Activated naive CD4-positive, alpha-beta T cell treated with anti-CD3 and anti-CD28 coated beads for 36 hours (primary cell): ENCODE data around the gene KLHL22. TPM values are rescaled to one million over a fixed set of nuclear protein-coding genes. Genes with fewer than 3 reads are reported as not detected.
"Not testable (repeated sequence)": the region's sequence is repeated elsewhere in the genome, so short reads cannot be mapped to it uniquely, and the experiment has no call there.

Source experiments
- CTCF ChIA-PET: fragments of 350-600 bp; sonication (Branson Sonifier 250); formaldehyde crosslinking; loops from one replicate; lab custom pipeline; 2021; ENCODE audit warnings: antibody characterized with exemption; lab: Charles Lee
- DNase-seq: peaks from one replicate; pipeline ENCODE4 v3.0.0-alpha.2; 2020
- H3K27ac Mint-ChIP-seq: one replicate; pipeline ENCODE4 v1.8.0; 2021; ENCODE audit warnings: mild to moderate bottlenecking, mixed read lengths
- H3K27me3 Mint-ChIP-seq: one replicate; pipeline ENCODE4 v1.8.0; 2021; ENCODE audit warnings: low read depth, mixed read lengths
- H3K36me3 Mint-ChIP-seq: one replicate; pipeline ENCODE4 v1.8.0; 2021; ENCODE audit warnings: low read depth, mixed read lengths
- H3K4me1 Mint-ChIP-seq: one replicate; pipeline ENCODE4 v1.8.0; 2021; ENCODE audit warnings: low read depth, mixed read lengths
- H3K4me3 Mint-ChIP-seq: one replicate; pipeline ENCODE4 v1.8.0; 2021; ENCODE audit warnings: mild to moderate bottlenecking, moderate library complexity, mixed read lengths
- H3K9me3 Mint-ChIP-seq: one replicate; pipeline ENCODE4 v1.8.0; 2021; ENCODE audit warnings: mixed read lengths
- intact Hi-C: fragments of 100-400 bp; cut with micrococcal nuclease; formaldehyde crosslinking; loops from one replicate; pipeline ENCODE4 v1.15.1; 2023
- total RNA-seq, 2 experiments: library from RNA; stranded (reverse); gene quantifications; one replicate each; pipeline ENCODE4 v1.2.3, GENCODE V29; 2021

The KLHL22 gene
- total RNA-seq, 2 experiments from 2014 or later, result 10.1 to 11.7 TPM

DNA sequence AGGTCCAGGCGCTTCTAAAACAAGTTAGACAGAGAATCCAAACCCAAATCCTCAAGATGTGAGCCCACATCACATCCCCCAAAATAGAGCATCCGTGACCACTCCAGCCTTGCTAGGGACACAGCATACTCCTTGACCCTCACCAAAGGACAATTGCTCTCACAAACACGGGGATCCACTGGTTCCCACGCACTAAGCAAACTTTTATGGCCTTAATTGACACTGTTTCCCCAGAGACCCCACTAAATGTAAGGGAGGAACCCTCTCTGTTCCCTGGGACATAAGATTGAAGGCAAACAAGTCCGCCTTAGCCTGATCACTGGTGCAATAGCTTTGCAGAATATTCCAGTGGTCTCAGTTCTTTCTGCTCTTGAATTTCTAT lies 81.5 kb downstream of the KLHL22 start:
- H3K4me3 Mint-ChIP-seq, result no peak overlapping the region
- H3K36me3 Mint-ChIP-seq, result no peaks in the 10 kb centered on the region
- H3K4me1 Mint-ChIP-seq, result no peaks in the 10 kb centered on the region
- intact Hi-C loops, result no loop called here
- CTCF ChIA-PET, result no interaction called here
- no peak overlapping the region for H3K27ac Mint-ChIP-seq
- no peak for DNase-seq
- no peaks in the 10 kb centered on the region for H3K27me3 Mint-ChIP-seq
- H3K9me3 Mint-ChIP-seq, result no peaks in the 10 kb centered on the region

DNA sequence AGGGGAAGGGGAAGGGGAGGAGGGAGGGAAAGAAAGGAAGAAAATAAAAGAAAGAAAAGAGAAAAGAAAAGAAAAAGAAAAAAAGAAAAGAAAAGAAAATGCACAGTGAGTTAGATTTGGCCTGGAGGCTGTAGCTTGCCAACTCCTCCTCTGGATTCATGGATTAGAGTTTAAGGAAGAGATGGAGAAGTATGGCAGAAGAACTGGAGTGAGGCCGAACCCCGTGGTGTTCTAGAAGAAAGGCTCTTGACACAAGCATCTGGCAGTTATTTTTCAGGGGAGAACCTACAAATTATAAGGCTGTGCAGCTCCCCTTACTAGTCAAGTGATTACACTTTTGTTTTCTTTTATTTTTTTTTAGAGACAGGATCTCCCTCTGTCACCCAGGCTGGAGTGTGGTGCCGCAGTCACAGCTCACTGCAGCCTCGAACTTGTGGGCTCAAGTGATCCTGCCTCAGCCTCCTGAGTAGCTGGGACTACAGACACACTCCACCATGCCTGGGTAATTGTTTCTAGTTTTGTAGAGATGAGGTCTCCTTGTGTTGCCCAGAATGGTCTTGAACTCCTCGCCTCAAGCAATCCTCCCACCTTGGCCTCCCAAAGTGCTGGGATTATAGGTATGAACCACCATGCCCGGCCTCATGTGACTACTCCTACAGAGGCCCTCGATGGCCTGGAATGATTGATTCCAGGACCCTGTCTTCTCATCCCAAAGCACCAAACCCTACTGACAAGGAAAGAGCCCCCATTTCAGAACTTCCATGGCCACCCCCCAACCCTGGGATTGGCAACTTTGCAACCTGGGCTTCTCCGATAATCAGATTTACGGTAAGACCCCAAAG lies 82.2 kb downstream of the KLHL22 start:
- no peaks in the 10 kb centered on the region for H3K36me3 Mint-ChIP-seq
- intact Hi-C loops, result no loop called here
- H3K27me3 Mint-ChIP-seq, result no peaks in the 10 kb centered on the region
- H3K4me1 Mint-ChIP-seq, result no peaks in the 10 kb centered on the region
- no peak overlapping the region for H3K4me3 Mint-ChIP-seq
- H3K27ac Mint-ChIP-seq, result no peak overlapping the region
- no peak for DNase-seq
- CTCF ChIA-PET, result interaction anchor here (0.7 to 0.8 kb wide), 2 partner anchors 157 to 339 kb away, joined by 3 read pairs; no protein-coding TSS in a partner anchor
- no peaks in the 10 kb centered on the region for H3K9me3 Mint-ChIP-seq

DNA sequence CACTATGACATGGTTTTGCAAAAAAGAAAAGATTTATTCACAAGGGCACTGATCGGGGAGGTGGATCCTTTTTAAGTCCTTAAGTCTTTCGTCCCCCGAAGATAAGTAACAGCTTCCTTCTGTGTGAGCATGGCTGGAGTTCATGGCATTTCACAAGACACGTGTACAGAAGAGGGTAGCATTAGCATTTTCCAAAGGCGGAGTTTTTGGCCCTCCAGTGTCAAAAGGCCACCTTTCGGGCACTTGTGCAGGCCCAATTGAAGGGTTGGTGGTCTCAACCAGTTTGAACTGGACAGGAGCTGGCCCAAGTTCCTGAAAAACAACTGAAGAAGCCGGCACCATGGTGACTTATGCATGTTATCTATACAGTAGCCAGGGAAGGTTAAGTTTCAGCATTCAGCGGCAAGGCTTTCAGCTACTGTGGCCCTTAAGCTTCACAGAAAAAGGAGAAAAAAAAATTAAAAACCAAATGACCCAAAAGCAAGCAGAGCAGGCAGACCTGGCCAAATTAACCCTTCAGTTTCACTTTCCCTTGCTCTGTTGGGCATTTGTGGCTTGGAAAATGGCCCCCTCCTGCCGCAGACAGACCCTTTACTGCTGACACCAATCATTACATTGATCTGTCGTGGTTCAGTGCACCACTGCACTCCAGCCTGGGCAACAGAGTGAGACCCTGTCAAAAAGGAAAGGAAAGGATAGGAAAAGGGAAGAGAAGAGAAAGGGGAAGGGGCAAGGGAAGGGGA lies 83.0 kb downstream of the KLHL22 start:
- Mint-ChIP-seq H3K9me3 (no peaks in the 10 kb centered on the region), H3K27me3 (no peaks in the 10 kb centered on the region), H3K36me3 (no peaks in the 10 kb centered on the region), H3K27ac (no peak overlapping the region), H3K4me3 (no peak overlapping the region), H3K4me1 (no peaks in the 10 kb centered on the region)
- intact Hi-C loops, result no loop called here
- DNase-seq, result peak; percentile 1
- CTCF ChIA-PET, result interaction anchor here (0.7 to 0.8 kb wide), 2 partner anchors 158 to 340 kb away, joined by 3 read pairs; no protein-coding TSS in a partner anchor

DNA sequence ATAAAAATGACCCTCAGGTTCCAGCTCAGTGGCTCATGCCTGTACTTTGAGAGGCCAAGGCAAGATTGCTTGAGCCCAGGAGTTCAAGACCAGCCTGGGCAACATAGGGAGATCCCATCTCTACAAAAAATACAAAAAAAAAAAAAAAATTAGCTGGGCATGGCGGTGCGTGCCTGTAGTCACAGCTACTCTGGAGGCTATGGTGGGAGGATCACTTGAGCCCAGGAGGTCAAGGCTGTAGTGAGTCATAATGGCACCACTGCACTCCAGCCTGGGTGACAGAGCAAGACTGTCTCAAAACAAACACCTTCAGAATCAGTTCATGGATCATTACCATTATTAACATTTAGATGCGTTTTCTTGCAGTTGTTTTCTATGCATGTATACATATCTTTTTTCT lies 86.2 kb downstream of the KLHL22 start:
- H3K27me3 Mint-ChIP-seq, intact Hi-C loops: not testable (repeated sequence)
- CTCF ChIA-PET, result interaction anchor here (0.9 kb wide), 1 partner anchor 45 kb away, joined by 3 read pairs; no protein-coding TSS in a partner anchor

DNA sequence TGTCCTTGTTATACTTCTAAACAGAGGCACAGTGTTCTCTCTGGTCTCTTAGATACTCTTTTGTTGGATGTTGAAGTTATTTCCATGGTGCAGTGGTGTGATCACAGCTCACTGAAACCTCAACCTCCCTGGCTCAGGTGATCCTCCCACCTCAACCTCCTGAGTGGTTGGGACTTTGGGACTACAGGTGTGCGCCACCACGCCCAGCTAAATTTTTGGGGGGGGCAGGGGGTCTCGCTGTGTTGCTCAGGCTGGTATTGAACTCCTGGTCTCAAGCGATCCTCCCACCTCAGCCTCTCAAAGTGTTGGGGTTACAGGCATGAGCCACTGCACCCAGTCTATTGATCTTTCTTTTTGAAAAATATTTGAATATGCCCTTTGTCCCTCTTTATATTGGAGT lies 86.7 kb downstream of the KLHL22 start:
- H3K4me3 Mint-ChIP-seq, result no peak overlapping the region
- no peaks in the 10 kb centered on the region for H3K9me3 Mint-ChIP-seq
- H3K27ac Mint-ChIP-seq, result no peak overlapping the region
- intact Hi-C loops, result no loop called here
- no peak for DNase-seq
- CTCF ChIA-PET, result interaction anchor here (0.6 to 1.0 kb wide), 4 partner anchors 9 to 155 kb away, joined by 3 to 5 read pairs (median 4); no protein-coding TSS in a partner anchor
- peaks cover 3% of the 10 kb centered on the region for H3K36me3 Mint-ChIP-seq
- no peaks in the 10 kb centered on the region for H3K27me3 Mint-ChIP-seq
- H3K4me1 Mint-ChIP-seq, result no peaks in the 10 kb centered on the region

More for the DNA sequence above, 86.2 kb downstream of the KLHL22 start:
- not testable (repeated sequence) for H3K27ac Mint-ChIP-seq, H3K36me3 Mint-ChIP-seq, H3K9me3 Mint-ChIP-seq, H3K4me3 Mint-ChIP-seq, H3K4me1 Mint-ChIP-seq, DNase-seq

DNA sequence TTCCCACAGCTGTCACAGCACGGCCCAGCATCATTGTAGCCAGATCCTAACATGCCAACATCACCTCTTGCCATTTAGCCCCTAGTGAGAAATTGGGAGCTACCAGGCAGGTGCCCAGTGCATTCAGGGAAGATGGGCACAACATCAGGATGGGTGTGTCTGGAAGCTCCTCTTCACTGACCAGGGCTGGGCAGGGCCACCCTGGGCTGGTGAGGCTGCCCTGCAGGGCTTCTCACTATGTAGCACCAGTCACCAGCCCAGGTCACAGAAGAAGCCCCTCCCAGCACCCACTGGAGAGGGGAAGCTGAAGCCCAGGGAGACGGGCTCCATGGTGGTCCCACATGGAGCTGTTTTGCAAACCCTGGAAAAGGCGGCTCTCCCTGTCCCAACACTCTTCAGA lies 87.8 kb downstream of the KLHL22 start:
- H3K27ac Mint-ChIP-seq, result no peak overlapping the region
- intact Hi-C loops, result no loop called here
- DNase-seq, result no peak
- H3K36me3 Mint-ChIP-seq, result peaks cover 3% of the 10 kb centered on the region
- H3K4me1 Mint-ChIP-seq, result no peaks in the 10 kb centered on the region
- CTCF ChIA-PET, result interaction anchor here (0.9 to 1.0 kb wide), 2 partner anchors 10 to 156 kb away, joined by 4 to 5 read pairs; no protein-coding TSS in a partner anchor
- no peaks in the 10 kb centered on the region for H3K27me3 Mint-ChIP-seq
- H3K4me3 Mint-ChIP-seq, result no peak overlapping the region
- H3K9me3 Mint-ChIP-seq, result no peaks in the 10 kb centered on the region

DNA sequence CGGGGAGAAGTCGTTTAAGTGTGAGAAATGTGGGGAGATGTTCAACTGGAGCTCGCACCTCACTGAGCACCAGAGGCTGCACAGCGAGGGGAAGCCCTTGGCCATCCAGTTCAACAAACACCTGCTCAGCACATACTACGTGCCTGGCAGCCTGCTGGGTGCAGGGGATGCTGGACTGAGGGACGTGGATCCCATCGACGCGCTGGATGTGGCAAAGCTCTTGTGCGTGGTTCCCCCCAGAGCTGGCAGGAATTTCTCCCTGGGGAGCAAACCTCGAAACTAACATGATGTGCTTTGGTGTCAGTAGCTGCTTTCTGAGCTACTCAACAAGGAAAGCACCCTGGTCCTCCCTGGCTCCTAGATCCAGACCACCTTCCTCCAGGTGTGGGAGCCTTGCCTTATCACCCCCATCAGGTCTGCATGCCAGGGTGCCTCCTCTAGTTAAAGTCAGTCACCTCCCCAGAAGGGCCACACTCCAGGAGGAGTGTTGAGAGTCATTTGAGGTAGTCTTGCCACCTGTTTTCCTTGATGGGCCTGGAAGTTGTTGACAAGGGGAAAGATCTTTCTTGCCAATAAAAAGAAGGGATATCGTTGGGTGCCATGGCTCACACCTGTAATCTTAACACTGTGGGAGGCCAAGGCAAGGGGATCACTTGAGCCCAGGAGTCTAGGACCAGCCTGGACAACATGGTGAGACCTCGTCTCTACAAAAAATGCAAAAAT lies 88.7 kb downstream of the KLHL22 start:
- H3K27ac Mint-ChIP-seq, result no peak overlapping the region
- DNase-seq, result no peak
- no peak overlapping the region for H3K4me3 Mint-ChIP-seq
- peaks cover 3% of the 10 kb centered on the region for H3K36me3 Mint-ChIP-seq
- H3K9me3 Mint-ChIP-seq, result no peaks in the 10 kb centered on the region
- intact Hi-C loops, result no loop called here
- H3K4me1 Mint-ChIP-seq, result no peaks in the 10 kb centered on the region
- H3K27me3 Mint-ChIP-seq, result no peaks in the 10 kb centered on the region
- CTCF ChIA-PET, result no interaction called here

DNA sequence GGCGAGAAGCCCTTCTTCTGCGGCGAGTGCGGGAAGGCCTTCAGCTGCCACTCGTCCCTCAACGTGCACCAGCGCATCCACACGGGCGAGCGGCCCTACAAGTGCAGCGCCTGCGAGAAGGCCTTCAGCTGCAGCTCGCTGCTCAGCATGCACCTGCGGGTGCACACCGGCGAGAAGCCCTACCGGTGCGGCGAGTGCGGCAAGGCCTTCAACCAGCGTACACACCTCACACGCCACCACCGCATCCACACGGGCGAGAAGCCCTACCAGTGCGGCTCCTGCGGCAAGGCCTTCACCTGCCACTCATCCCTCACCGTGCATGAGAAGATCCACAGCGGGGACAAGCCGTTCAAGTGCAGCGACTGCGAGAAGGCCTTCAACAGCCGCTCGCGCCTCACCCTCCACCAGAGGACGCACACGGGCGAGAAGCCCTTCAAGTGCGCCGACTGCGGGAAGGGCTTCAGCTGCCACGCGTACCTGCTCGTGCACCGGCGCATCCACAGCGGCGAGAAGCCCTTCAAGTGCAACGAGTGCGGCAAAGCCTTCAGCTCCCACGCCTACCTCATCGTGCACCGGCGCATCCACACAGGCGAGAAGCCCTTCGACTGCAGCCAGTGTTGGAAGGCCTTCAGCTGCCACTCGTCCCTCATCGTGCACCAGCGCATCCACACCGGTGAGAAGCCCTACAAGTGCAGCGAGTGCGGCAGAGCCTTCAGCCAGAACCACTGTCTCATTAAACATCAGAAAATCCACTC lies 89.5 kb downstream of the KLHL22 start:
- CTCF ChIA-PET, result no interaction called here
- no peak for DNase-seq
- H3K9me3 Mint-ChIP-seq, result no peaks in the 10 kb centered on the region
- no peaks in the 10 kb centered on the region for H3K27me3 Mint-ChIP-seq
- no peak overlapping the region for H3K27ac Mint-ChIP-seq
- intact Hi-C loops, result no loop called here
- H3K36me3 Mint-ChIP-seq, result peaks cover 6% of the 10 kb centered on the region
- H3K4me1 Mint-ChIP-seq, result no peaks in the 10 kb centered on the region
- H3K4me3 Mint-ChIP-seq, result no peak overlapping the region

DNA sequence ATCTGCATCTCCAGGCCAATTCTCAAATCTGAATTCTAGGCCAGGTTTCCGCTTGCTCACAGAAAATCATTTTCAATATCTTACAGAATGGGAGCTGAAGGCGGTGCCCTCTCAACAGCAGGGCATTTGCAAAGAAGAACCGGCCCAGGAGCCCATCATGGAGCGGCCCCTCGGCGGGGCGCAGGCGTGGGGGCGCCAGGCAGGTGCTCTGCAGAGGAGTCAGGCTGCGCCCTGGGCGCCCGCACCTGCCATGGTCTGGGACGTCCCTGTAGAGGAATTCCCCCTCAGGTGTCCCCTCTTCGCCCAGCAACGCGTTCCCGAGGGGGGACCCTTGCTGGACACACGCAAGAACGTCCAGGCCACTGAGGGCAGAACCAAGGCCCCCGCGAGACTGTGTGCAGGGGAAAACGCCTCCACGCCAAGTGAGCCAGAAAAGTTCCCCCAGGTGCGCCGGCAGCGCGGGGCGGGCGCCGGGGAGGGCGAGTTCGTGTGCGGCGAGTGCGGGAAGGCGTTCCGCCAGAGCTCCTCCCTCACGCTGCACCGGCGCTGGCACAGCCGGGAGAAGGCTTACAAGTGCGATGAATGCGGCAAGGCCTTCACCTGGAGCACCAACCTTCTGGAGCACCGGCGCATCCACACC lies 90.2 kb downstream of the KLHL22 start:
- no peak overlapping the region for H3K27ac Mint-ChIP-seq
- CTCF ChIA-PET, result no interaction called here
- H3K27me3 Mint-ChIP-seq, result no peaks in the 10 kb centered on the region
- no peaks in the 10 kb centered on the region for H3K9me3 Mint-ChIP-seq
- intact Hi-C loops, result no loop called here
- no peaks in the 10 kb centered on the region for H3K4me1 Mint-ChIP-seq
- H3K36me3 Mint-ChIP-seq, result peaks cover 6% of the 10 kb centered on the region
- H3K4me3 Mint-ChIP-seq, result no peak overlapping the region
- DNase-seq, result no peak

DNA sequence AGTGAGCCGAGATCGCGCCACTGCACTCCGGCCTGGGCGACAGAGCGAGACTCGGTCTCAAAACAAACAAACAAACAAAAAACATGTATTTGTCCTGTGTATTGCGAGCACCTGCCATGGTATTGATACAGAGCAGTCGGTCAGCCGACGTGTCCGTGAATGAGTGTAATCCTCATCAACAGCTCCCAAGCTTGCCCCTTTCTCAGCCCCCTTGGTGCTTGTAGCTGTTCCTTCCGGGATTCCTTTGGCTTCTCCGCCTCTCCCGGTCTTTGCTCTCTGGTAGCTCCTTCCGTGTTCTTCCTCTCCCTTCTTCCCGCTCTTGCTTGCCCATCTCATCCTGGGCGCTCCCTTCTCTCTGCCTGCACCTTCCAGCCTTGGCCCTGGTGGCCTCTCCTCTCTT lies 90.7 kb downstream of the KLHL22 start:
- intact Hi-C loops, result no loop called here
- CTCF ChIA-PET, result no interaction called here
- no peak overlapping the region for H3K4me3 Mint-ChIP-seq

DNA sequence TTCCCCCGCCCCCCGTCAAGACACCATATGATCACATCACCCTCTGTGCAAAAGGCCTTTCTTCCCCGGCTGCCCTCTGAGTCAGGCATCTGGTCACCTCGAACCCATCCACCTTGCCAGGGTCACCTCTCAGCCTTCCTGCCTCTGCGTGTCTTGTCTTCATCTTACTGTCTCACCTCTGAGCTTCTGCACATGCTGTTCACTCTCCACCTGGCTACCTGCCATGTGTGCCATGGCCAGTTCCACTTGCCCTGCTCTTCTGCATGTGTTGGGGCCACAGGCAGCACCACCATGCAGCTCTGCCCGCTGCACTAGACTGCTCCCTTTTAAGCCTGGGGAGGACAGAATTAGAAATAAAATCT lies 91.8 kb downstream of the KLHL22 start:
- H3K4me1 Mint-ChIP-seq, result peaks cover 3% of the 10 kb centered on the region
- no peaks in the 10 kb centered on the region for H3K9me3 Mint-ChIP-seq
- peaks cover 6% of the 10 kb centered on the region for H3K36me3 Mint-ChIP-seq
- intact Hi-C loops, result no loop called here
- no peaks in the 10 kb centered on the region for H3K27me3 Mint-ChIP-seq
- DNase-seq, result no peak
- CTCF ChIA-PET, result interaction anchor here (1.3 kb wide), 1 partner anchor 53 kb away, joined by 3 read pairs; no protein-coding TSS in a partner anchor
- no peak overlapping the region for H3K27ac Mint-ChIP-seq
- no peak overlapping the region for H3K4me3 Mint-ChIP-seq

More for the DNA sequence above, 90.7 kb downstream of the KLHL22 start:
- Mint-ChIP-seq H3K9me3 (no peaks in the 10 kb centered on the region), H3K36me3 (peaks cover 6% of the 10 kb centered on the region), H3K27ac (no peak overlapping the region), H3K4me1 (peaks cover under 1% of the 10 kb centered on the region), H3K27me3 (no peaks in the 10 kb centered on the region)
- DNase-seq, result no peak
